Spinal cord (tissue), 10 donors: ENCODE results near the gene NNAT. TPM values are rescaled to one million over a fixed set of nuclear protein-coding genes. Genes with fewer than 3 reads are reported as not detected.

Source experiments
- DNase-seq, 6 donors: peaks; one replicate each; pipeline versions ENCODE4 v3.0.0 to v3.0.0-alpha.2; 2013 to 2015; ENCODE audit warnings: low spot score in 6 of 6, low read depth in 4 of 6
- H3K27ac ChIP-seq: one replicate; pipeline ENCODE4 v1.5.1; 2013; ENCODE audit warnings: low read depth, low read length, control low read depth
- H3K27me3 ChIP-seq: one replicate; pipeline ENCODE4 v1.6.1; 2013; ENCODE audit warnings: low read length; ENCODE audit not compliant: control insufficient read depth, insufficient read depth
- H3K36me3 ChIP-seq: one replicate; pipeline ENCODE4 v1.6.1; 2013; ENCODE audit warnings: low read length; ENCODE audit not compliant: control insufficient read depth, insufficient read depth
- H3K4me1 ChIP-seq: one replicate; pipeline ENCODE4 v1.6.1; 2013; ENCODE audit warnings: low read length; ENCODE audit not compliant: control insufficient read depth, insufficient read depth
- H3K4me3 ChIP-seq: one replicate; pipeline ENCODE4 v1.5.1; 2013; ENCODE audit warnings: low read depth, low read length, control low read depth
- H3K9me3 ChIP-seq: one replicate; pipeline ENCODE4 v1.6.1; 2013; ENCODE audit warnings: low read length; ENCODE audit not compliant: control insufficient read depth, insufficient read depth
- WGBS: methylation state at CpG from one replicate; pipeline ENCODE4 v1.1.5; 2013; ENCODE audit warnings: missing lambda C conversion rate; ENCODE audit not compliant: insufficient coverage; 5-methylcytosine and 5-hydroxymethylcytosine counted together
- polyA plus RNA-seq, 2 donors: library from polyadenylated mRNA; unstranded; fragments of 120-200 nt; gene quantifications; one replicate each; pipeline ENCODE4 v1.2.1, GENCODE V29; 2013; ENCODE audit not compliant: insufficient read length in 2 of 2
- total RNA-seq, 2 donors: library from RNA; depleted of rRNA in 1 of 2; stranded (reverse); fragments of 120-200 nt in 1 of 2; fragments of >200 nt in 1 of 2; gene quantifications; one replicate each; pipeline versions ENCODE4 v1.2.3 to v1.2.4, GENCODE V29; 2013 to 2014
- donor health status: healthy.

Gene NNAT
- total and polyA plus RNA-seq, 4 donors = 220 to 1,965 (median 1,370) TPM

GRCh38 chr20:37494796-37495195 lies 26.3 kb upstream of the NNAT start:
- WGBS = 89% methylated on average over 5 of the region's 5 CpGs
- H3K4me3 ChIP-seq = no peak overlapping the region
- H3K27me3 ChIP-seq = no peaks in the 10 kb centered on the region
- peaks cover 8% of the 10 kb centered on the region for H3K4me1 ChIP-seq
- no peaks in the 10 kb centered on the region for H3K9me3 ChIP-seq
- H3K36me3 ChIP-seq = no peaks in the 10 kb centered on the region
- no peak for DNase-seq
- no peak overlapping the region for H3K27ac ChIP-seq

- no CpG with 5 or more reads among the region's 2 CpGs for WGBS
- Histone ChIP-seq H3K27ac (no peak overlapping the region), H3K4me1 (peaks cover under 1% of the 10 kb centered on the region), H3K36me3 (no peaks in the 10 kb centered on the region), H3K9me3 (no peaks in the 10 kb centered on the region), H3K27me3 (no peaks in the 10 kb centered on the region), H3K4me3 (no peak overlapping the region)
- DNase-seq = peak in 1 of 6 donors; percentile 62
These were observed 22.9 kb upstream of the NNAT start for GRCh38 chr20:37498066-37498665.

- H3K27me3 ChIP-seq = no peaks in the 10 kb centered on the region
- H3K4me1 ChIP-seq = peaks cover 4% of the 10 kb centered on the region
- H3K4me3 ChIP-seq = no peak overlapping the region
- no peaks in the 10 kb centered on the region for H3K36me3 ChIP-seq
- WGBS = 95% methylated on average over 5 of the region's 7 CpGs
- no peaks in the 10 kb centered on the region for H3K9me3 ChIP-seq
- no peak overlapping the region for H3K27ac ChIP-seq
- DNase-seq = no peak
These were observed 20.7 kb upstream of the NNAT start for GRCh38 chr20:37500311-37500710.

GRCh38 chr20:37501940-37502339 lies 19.1 kb upstream of the NNAT start:
- DNase-seq = no peak
- H3K27ac ChIP-seq = no peak overlapping the region
- no peaks in the 10 kb centered on the region for H3K9me3 ChIP-seq
- 72% methylated on average over 5 of the region's 7 CpGs for WGBS
- H3K36me3 ChIP-seq = no peaks in the 10 kb centered on the region
- H3K27me3 ChIP-seq = no peaks in the 10 kb centered on the region
- no peak overlapping the region for H3K4me3 ChIP-seq
- H3K4me1 ChIP-seq = peaks cover 12% of the 10 kb centered on the region

GRCh38 chr20:37502654-37503053 lies 18.4 kb upstream of the NNAT start:
- Histone ChIP-seq H3K36me3 (peaks cover 3% of the 10 kb centered on the region), H3K4me1 (peaks cover 12% of the 10 kb centered on the region), H3K27me3 (no peaks in the 10 kb centered on the region), H3K9me3 (no peaks in the 10 kb centered on the region), H3K4me3 (no peak overlapping the region), H3K27ac (no peak overlapping the region)
- WGBS = 92% methylated on average over 2 of the region's 2 CpGs
- peak in 1 of 6 donors; percentile 20 for DNase-seq

- DNase-seq = no peak
- 86% methylated on average over 3 of the region's 3 CpGs for WGBS
- Histone ChIP-seq H3K27me3 (no peaks in the 10 kb centered on the region), H3K9me3 (no peaks in the 10 kb centered on the region), H3K36me3 (peaks cover 3% of the 10 kb centered on the region), H3K4me3 (no peak overlapping the region), H3K4me1 (peaks cover 12% of the 10 kb centered on the region), H3K27ac (no peak overlapping the region)
These were observed 17.7 kb upstream of the NNAT start for GRCh38 chr20:37503256-37503927.

- Histone ChIP-seq H3K27me3 (no peaks in the 10 kb centered on the region), H3K9me3 (no peaks in the 10 kb centered on the region), H3K27ac (no peak overlapping the region), H3K4me3 (no peak overlapping the region), H3K4me1 (peaks cover 12% of the 10 kb centered on the region), H3K36me3 (peaks cover 7% of the 10 kb centered on the region)
- DNase-seq = peak in 2 of 6 donors; percentile 53 to 87
- 50% methylated on average over 2 of the region's 3 CpGs for WGBS
These were observed 16.5 kb upstream of the NNAT start for GRCh38 chr20:37504404-37505096.

GRCh38 chr20:37505263-37506151 lies 15.5 kb upstream of the NNAT start:
- Histone ChIP-seq H3K4me1 (peaks cover 12% of the 10 kb centered on the region), H3K4me3 (no peak overlapping the region), H3K36me3 (peaks cover 7% of the 10 kb centered on the region), H3K9me3 (no peaks in the 10 kb centered on the region), H3K27me3 (no peaks in the 10 kb centered on the region), H3K27ac (no peak overlapping the region)
- 76% methylated on average over 3 of the region's 7 CpGs for WGBS
- DNase-seq = no peak

GRCh38 chr20:37506152-37506725 lies 14.8 kb upstream of the NNAT start:
- Histone ChIP-seq H3K36me3 (peaks cover 12% of the 10 kb centered on the region), H3K9me3 (no peaks in the 10 kb centered on the region), H3K4me3 (no peak overlapping the region), H3K27me3 (no peaks in the 10 kb centered on the region), H3K4me1 (peaks cover 12% of the 10 kb centered on the region), H3K27ac (no peak overlapping the region)
- no peak for DNase-seq
- 80% methylated on average over 4 of the region's 4 CpGs for WGBS
